Neural progenitor cell (in vitro differentiated cells): ENCODE measurements around the gene IKBKG. TPM values are rescaled to one million over a fixed set of nuclear protein-coding genes. Genes with fewer than 3 reads are reported as not detected.

Experiments
- DNase-seq: peaks from one replicate; pipeline ENCODE4 v3.0.0-alpha.2; 2016; ENCODE audit warnings: low spot score
- H2AFZ ChIP-seq: fragments of 200-600 bp; sonication (generic); replicated peaks from 2 replicates; pipeline ENCODE4 v1.6.1; 2016; ENCODE audit warnings: antibody characterized with exemption
- H3F3A ChIP-seq: fragments of 200-600 bp; sonication (generic); 2 replicates; pipeline ENCODE4 v1.6.1; 2016; ENCODE audit warnings: antibody characterized with exemption, low read depth
- H3K27ac ChIP-seq: fragments of 200-600 bp; sonication (generic); 2 replicates; pipeline ENCODE4 v1.5.1; 2016; ENCODE audit warnings: mild to moderate bottlenecking
- H3K27me3 ChIP-seq: fragments of 200-600 bp; sonication (generic); 2 replicates; pipeline ENCODE4 v1.6.1; 2016; ENCODE audit warnings: mild to moderate bottlenecking, moderate library complexity
- H3K36me3 ChIP-seq: fragments of 200-600 bp; sonication (generic); 2 replicates; pipeline ENCODE4 v1.5.1; 2016
- H3K4me1 ChIP-seq: fragments of 200-600 bp; sonication (generic); 2 replicates; pipeline ENCODE4 v1.6.1; 2016; ENCODE audit warnings: mixed run types
- H3K4me2 ChIP-seq: fragments of 200-600 bp; sonication (generic); 2 replicates; pipeline ENCODE4 v1.6.1; 2016
- H3K4me3 ChIP-seq: fragments of 200-600 bp; sonication (generic); 2 replicates; pipeline ENCODE4 v1.5.1; 2016
- H3K79me2 ChIP-seq: fragments of 200-600 bp; sonication (generic); 2 replicates; pipeline ENCODE4 v1.6.1; 2016; ENCODE audit warnings: low read depth
- H3K9ac ChIP-seq: fragments of 200-600 bp; sonication (generic); 2 replicates; pipeline ENCODE4 v1.6.1; 2016
- H3K9me3 ChIP-seq: fragments of 200-600 bp; sonication (generic); 2 replicates; pipeline ENCODE4 v1.5.1; 2016; ENCODE audit warnings: low read depth
- H4K20me1 ChIP-seq: fragments of 200-600 bp; sonication (generic); 2 replicates; pipeline ENCODE4 v1.6.1; 2016; ENCODE audit warnings: low read depth
- H3K27ac Mint-ChIP-seq: 3 replicates; pipeline ENCODE4 v1.8.0; 2021; ENCODE audit warnings: mixed read lengths
- H3K27me3 Mint-ChIP-seq: 2 replicates; pipeline ENCODE4 v1.8.0; 2022; ENCODE audit warnings: low read depth, mild to moderate bottlenecking, inconsistent platforms, moderate library complexity, mixed read lengths; ENCODE audit not compliant: insufficient read depth
- H3K36me3 Mint-ChIP-seq: 3 replicates; pipeline ENCODE4 v1.8.0; 2021; ENCODE audit warnings: mixed read lengths
- H3K4me1 Mint-ChIP-seq: 3 replicates; pipeline ENCODE4 v1.8.0; 2021; ENCODE audit warnings: mixed read lengths
- H3K4me3 Mint-ChIP-seq: 3 replicates; pipeline ENCODE4 v1.8.0; 2021; ENCODE audit warnings: mild to moderate bottlenecking, moderate library complexity, mixed read lengths
- H3K9me3 Mint-ChIP-seq: 3 replicates; pipeline ENCODE4 v1.8.0; 2020; ENCODE audit warnings: mixed read lengths
- CTCF ChIP-seq: fragments of 200-600 bp; sonication (generic); IDR thresholded peaks from 2 replicates; pipeline ENCODE4 v1.5.1; 2017; ENCODE audit warnings: antibody characterized with exemption, mild to moderate bottlenecking
- EZH2 ChIP-seq: fragments of 200-600 bp; sonication (generic); IDR thresholded peaks from 2 replicates; pipeline ENCODE4 v1.6.1; 2017; ENCODE audit warnings: antibody characterized with exemption, mild to moderate bottlenecking, moderate library complexity
- EZH2phosphoT487 ChIP-seq: fragments of 200-600 bp; sonication (generic); IDR thresholded peaks from 2 replicates; pipeline ENCODE4 v1.6.1; 2017; ENCODE audit warnings: antibody characterized with exemption
- total RNA-seq: library from RNA; depleted of rRNA; stranded (reverse); fragments of >200 nt; gene quantifications from 2 replicates; pipeline ENCODE4 v1.2.3, GENCODE V29; 2015; ENCODE audit warnings: low replicate concordance

IKBKG gene
- total RNA-seq, 1 donor from 2014 or later: 13.2 TPM

DNA sequence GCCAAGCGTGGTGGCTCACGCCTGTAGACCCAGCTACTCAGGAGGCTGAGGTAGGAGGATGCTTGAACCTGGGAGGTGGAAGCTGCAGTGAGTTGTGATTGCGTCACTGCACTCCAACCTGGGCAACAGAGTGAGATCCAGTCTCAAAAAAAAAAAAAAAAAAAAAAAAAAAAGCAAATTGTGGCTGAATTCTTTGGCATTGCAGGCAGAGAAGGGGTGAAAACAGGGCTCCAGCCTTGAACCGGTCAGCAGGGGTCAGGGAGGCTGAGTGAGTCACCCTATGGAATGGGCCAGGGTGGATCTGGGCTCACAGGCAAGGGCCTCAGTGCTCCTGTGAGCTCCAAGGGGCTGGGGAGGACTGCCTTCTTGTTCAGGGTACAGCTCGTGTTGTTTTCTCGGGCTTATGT lies 18.2 kb upstream of the IKBKG start:
- TF ChIP-seq EZH2phosphoT487: no peak
- TF ChIP-seq EZH2: no peak
- no peaks in the 10 kb centered on the region for H3K9me3 ChIP-seq
- H3K4me1 ChIP-seq: peaks cover 3% of the 10 kb centered on the region
- H3K4me3 ChIP-seq: no peak overlapping the region
- no peak overlapping the region for H3K27ac Mint-ChIP-seq
- H3K9me3 Mint-ChIP-seq: peaks cover 12% of the 10 kb centered on the region
- no peaks in the 10 kb centered on the region for H3K79me2 ChIP-seq
- no peak overlapping the region for H3K4me2 ChIP-seq
- peak overlapping the region; percentile 18 for H3K4me3 Mint-ChIP-seq
- no peaks in the 10 kb centered on the region for H3K36me3 ChIP-seq
- H3K27me3 ChIP-seq: peaks cover 11% of the 10 kb centered on the region
- H3K4me1 Mint-ChIP-seq: peaks cover 8% of the 10 kb centered on the region
- H2AFZ ChIP-seq: no peak overlapping the region
- no peak overlapping the region for H3K9ac ChIP-seq
- no peak overlapping the region for H3K27ac ChIP-seq
- no peaks in the 10 kb centered on the region for H4K20me1 ChIP-seq
- peaks cover 4% of the 10 kb centered on the region for H3F3A ChIP-seq
- DNase-seq: no peak
- peaks cover 7% of the 10 kb centered on the region for H3K27me3 Mint-ChIP-seq
- peaks cover 3% of the 10 kb centered on the region for H3K36me3 Mint-ChIP-seq

GRCh38 chrX:154530286-154530685 lies 17.1 kb upstream of the IKBKG start:
- Histone ChIP-seq H4K20me1 (no peaks in the 10 kb centered on the region), H3K4me2 (no peak overlapping the region), H3K4me3 (no peak overlapping the region), H3K79me2 (no peaks in the 10 kb centered on the region), H3K9ac (no peak overlapping the region), H3K27me3 (peaks cover 5% of the 10 kb centered on the region), H3K9me3 (no peaks in the 10 kb centered on the region), H3K4me1 (peaks cover 3% of the 10 kb centered on the region), H3K36me3 (no peaks in the 10 kb centered on the region), H3F3A (peaks cover 4% of the 10 kb centered on the region), H3K27ac (no peak overlapping the region), H2AFZ (no peak overlapping the region)
- Mint-ChIP-seq H3K4me1 (peaks cover 8% of the 10 kb centered on the region), H3K27me3 (peaks cover 7% of the 10 kb centered on the region), H3K36me3 (peaks cover 3% of the 10 kb centered on the region), H3K27ac (no peak overlapping the region), H3K9me3 (peaks cover 12% of the 10 kb centered on the region), H3K4me3 (no peak overlapping the region)
- no peak for DNase-seq
- TF ChIP-seq EZH2phosphoT487: no peak
- TF ChIP-seq CTCF: no peak
- TF ChIP-seq EZH2: no peak

GRCh38 chrX:154531626-154532025 lies 15.8 kb upstream of the IKBKG start:
- Histone ChIP-seq H3K79me2 (no peaks in the 10 kb centered on the region), H3K9me3 (no peaks in the 10 kb centered on the region), H4K20me1 (no peaks in the 10 kb centered on the region), H3K27me3 (no peaks in the 10 kb centered on the region), H2AFZ (no peak overlapping the region), H3K9ac (no peak overlapping the region), H3K36me3 (no peaks in the 10 kb centered on the region), H3K4me2 (no peak overlapping the region), H3K4me1 (peaks cover 3% of the 10 kb centered on the region), H3F3A (peaks cover 4% of the 10 kb centered on the region), H3K4me3 (no peak overlapping the region), H3K27ac (no peak overlapping the region)
- Mint-ChIP-seq H3K27ac (no peak overlapping the region), H3K36me3 (peaks cover 3% of the 10 kb centered on the region), H3K27me3 (peaks cover 3% of the 10 kb centered on the region), H3K4me3 (no peak overlapping the region), H3K4me1 (peaks cover 8% of the 10 kb centered on the region), H3K9me3 (peaks cover 9% of the 10 kb centered on the region)
- DNase-seq: no peak
- TF ChIP-seq EZH2 (no peak), EZH2phosphoT487 (no peak), CTCF (no peak)

DNA sequence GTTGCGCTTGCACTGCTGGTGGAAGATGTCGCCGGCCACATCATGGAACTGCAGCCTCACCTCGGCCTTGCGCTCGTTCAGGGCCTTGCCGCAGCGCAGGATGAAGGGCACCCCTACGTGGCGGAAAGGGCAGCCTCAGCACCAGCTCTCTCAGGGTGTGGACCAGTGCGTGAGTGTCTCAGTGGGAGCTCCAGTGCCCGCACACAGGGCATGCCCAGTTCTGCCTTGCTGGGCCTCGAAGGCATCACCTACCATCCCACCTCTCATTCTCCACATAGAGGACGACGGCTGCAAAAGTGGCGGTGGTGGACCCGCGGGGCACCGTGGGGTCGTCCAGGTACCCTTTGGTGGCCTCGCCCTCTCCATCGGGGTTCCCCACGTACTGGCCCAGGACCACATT lies 14.7 kb upstream of the IKBKG start:
- H3K36me3 ChIP-seq: no peaks in the 10 kb centered on the region
- no peak for DNase-seq
- no peaks in the 10 kb centered on the region for H3K4me1 Mint-ChIP-seq

More for the DNA sequence above, 14.7 kb upstream of the IKBKG start:
- Mint-ChIP-seq H3K4me3 (no peak overlapping the region), H3K9me3 (peaks cover 9% of the 10 kb centered on the region), H3K36me3 (peaks cover 3% of the 10 kb centered on the region), H3K27me3 (peaks cover 5% of the 10 kb centered on the region), H3K27ac (no peak overlapping the region)
- Histone ChIP-seq H3K4me1 (no peaks in the 10 kb centered on the region), H3F3A (no peaks in the 10 kb centered on the region), H2AFZ (no peak overlapping the region), H3K27me3 (no peaks in the 10 kb centered on the region), H3K4me3 (no peak overlapping the region), H4K20me1 (no peaks in the 10 kb centered on the region), H3K9ac (no peak overlapping the region), H3K4me2 (no peak overlapping the region), H3K9me3 (no peaks in the 10 kb centered on the region), H3K79me2 (no peaks in the 10 kb centered on the region), H3K27ac (no peak overlapping the region)
- TF ChIP-seq CTCF (no peak), EZH2phosphoT487 (no peak), EZH2 (no peak)
